Loucy (cell line): ENCODE data around the gene MAD1L1.
A peak's percentile ranks its signal among the peaks of the same experiment; 100 is the strongest.

Source experiments
- H2AFZ ChIP-seq: fragments of 200-600 bp; sonication (generic); 2 replicates; pipeline ENCODE4 v1.6.0; 2016; ENCODE audit warnings: antibody characterized with exemption, mild to moderate bottlenecking, low read length, moderate library complexity
- H3F3A ChIP-seq: fragments of 200-600 bp; 2 replicates; pipeline ENCODE4 v1.6.0; 2016; ENCODE audit warnings: antibody characterized with exemption, low read depth, mild to moderate bottlenecking
- H3K27me3 ChIP-seq: fragments of 200-600 bp; sonication (generic); 2 replicates; pipeline ENCODE4 v1.6.1; 2014; ENCODE audit warnings: low read length, mild to moderate bottlenecking; ENCODE audit not compliant: insufficient read depth, poor library complexity, severe bottlenecking
- H3K36me3 ChIP-seq: fragments of 200-600 bp; sonication (generic); 2 replicates; pipeline ENCODE4 v1.6.1; 2016; ENCODE audit warnings: low read length; ENCODE audit not compliant: insufficient read depth
- H3K4me1 ChIP-seq: fragments of 200-600 bp; sonication (generic); 2 replicates; pipeline ENCODE4 v1.5.1; 2014; ENCODE audit warnings: low read length, mild to moderate bottlenecking; ENCODE audit not compliant: insufficient read depth, poor library complexity, severe bottlenecking
- H3K4me2 ChIP-seq: fragments of 200-600 bp; sonication (generic); 2 replicates; pipeline ENCODE4 v1.6.0; 2014; ENCODE audit warnings: antibody characterized with exemption, low read length, low read depth, mild to moderate bottlenecking; ENCODE audit not compliant: poor library complexity, severe bottlenecking
- H3K4me3 ChIP-seq: fragments of 200-600 bp; sonication (generic); 2 replicates; pipeline ENCODE4 v1.5.1; 2014; ENCODE audit warnings: low read length, mild to moderate bottlenecking, mixed read lengths; ENCODE audit not compliant: poor library complexity, severe bottlenecking
- H3K79me2 ChIP-seq: fragments of 200-600 bp; sonication (generic); 2 replicates; pipeline ENCODE4 v1.6.1; 2014; ENCODE audit warnings: low read length; ENCODE audit not compliant: insufficient read depth
- H3K9ac ChIP-seq: fragments of 200-600 bp; sonication (generic); 2 replicates; pipeline ENCODE4 v1.6.0; 2014; ENCODE audit warnings: mild to moderate bottlenecking, low read depth, low read length, moderate library complexity; ENCODE audit not compliant: poor library complexity, severe bottlenecking
- H3K9me2 ChIP-seq: fragments of 200-600 bp; sonication (generic); replicated peaks from 2 replicates; pipeline ENCODE4 v1.6.1; 2016; ENCODE audit warnings: low read depth, low read length, mixed read lengths
- H3K9me3 ChIP-seq: fragments of 200-600 bp; sonication (generic); 2 replicates; pipeline ENCODE4 v1.6.1; 2014; ENCODE audit warnings: mild to moderate bottlenecking, antibody characterized with exemption, low read length, low read depth; ENCODE audit not compliant: insufficient read depth
- H4K20me1 ChIP-seq: fragments of 200-600 bp; sonication (generic); 2 replicates; pipeline ENCODE4 v1.6.0; 2014; ENCODE audit warnings: antibody characterized with exemption, low read length, mild to moderate bottlenecking; ENCODE audit not compliant: insufficient read depth, poor library complexity, severe bottlenecking
- CTCF ChIP-seq: fragments of 200-600 bp; sonication (generic); conservative IDR thresholded peaks from 2 replicates; pipeline ENCODE4 v1.5.1; 2014; ENCODE audit warnings: mild to moderate bottlenecking, antibody characterized with exemption, low read length
- EZH2phosphoT487 ChIP-seq: fragments of 200-600 bp; IDR thresholded peaks from 2 replicates; pipeline ENCODE4 v1.6.1; 2018; ENCODE audit warnings: antibody characterized with exemption, mild to moderate bottlenecking, moderate library complexity, borderline replicate concordance

The MAD1L1 gene

DNA sequence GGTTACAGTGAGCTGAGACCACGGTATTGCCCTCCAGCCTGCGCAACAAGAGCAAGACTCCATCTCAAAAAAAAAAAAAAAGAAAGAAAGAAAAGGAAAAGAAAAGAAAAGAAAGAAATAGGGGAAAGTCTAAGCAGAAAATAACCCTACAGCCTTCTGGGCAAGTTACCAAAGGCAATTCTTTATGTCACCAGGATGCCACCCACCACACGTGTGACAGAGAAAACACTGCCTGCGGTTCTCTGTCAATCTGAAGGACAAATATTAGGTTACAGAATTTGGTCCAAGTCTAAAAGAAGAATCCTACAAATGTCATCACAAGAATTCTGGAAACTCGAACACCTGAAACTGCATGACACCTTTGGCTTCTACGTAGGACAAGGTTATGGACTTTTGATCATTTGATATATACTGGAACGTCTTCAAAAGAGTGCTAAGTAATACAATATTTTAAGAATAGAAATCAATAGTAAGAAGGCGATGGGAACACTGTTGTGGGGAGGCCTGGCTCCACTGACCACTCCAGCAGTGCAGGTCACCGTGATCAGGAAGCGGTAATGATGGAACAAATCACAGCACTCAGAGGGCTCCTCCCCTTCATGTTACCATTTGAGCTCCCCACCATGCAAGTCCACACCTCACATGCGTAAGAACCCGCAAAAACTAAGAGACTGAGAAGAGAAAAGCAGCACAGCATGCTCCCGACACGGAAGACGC lies 75.8 kb downstream of the MAD1L1 start:
- Histone ChIP-seq H3K36me3 (peaks cover 3% of the 10 kb centered on the region; the same call in 1 of the 2 replicates), H3K9me2 (no peaks in the 10 kb centered on the region), H3K79me2 (peaks cover 5% of the 10 kb centered on the region; the same call in 1 of the 2 replicates), H3F3A (no peaks in the 10 kb centered on the region), H3K9ac (no peak overlapping the region), H3K4me2 (no peak overlapping the region), H4K20me1 (no peaks in the 10 kb centered on the region), H2AFZ (no peak overlapping the region), H3K4me3 (no peak overlapping the region), H3K27me3 (no peaks in the 10 kb centered on the region), H3K9me3 (no peaks in the 10 kb centered on the region), H3K4me1 (no peaks in the 10 kb centered on the region)
- TF ChIP-seq EZH2phosphoT487: no peak
- no peak for TF ChIP-seq CTCF

DNA sequence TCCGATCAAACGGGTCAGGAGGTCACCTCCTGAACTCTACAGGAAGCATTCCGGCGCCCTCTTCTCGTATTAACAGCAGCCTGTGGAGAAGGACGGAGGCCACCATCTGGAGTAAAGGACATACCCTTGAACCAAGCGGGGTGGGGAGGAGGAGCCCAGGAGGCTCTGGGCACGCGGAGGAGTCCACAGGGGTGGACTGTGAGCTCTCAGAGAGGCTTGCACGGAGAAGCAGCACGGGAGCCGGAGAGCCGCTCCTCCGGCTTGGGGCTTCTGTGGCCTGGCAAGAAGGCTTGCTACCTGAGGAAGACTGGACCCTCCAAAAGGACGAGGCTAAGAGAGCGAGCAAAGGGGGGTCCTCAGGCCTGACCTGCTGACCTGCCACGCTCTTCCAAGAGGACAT lies 77.9 kb downstream of the MAD1L1 start:
- Histone ChIP-seq H3K9me3 (no peaks in the 10 kb centered on the region), H3K79me2 (peaks cover 5% of the 10 kb centered on the region; the same call in 1 of the 2 replicates), H3K9me2 (no peaks in the 10 kb centered on the region), H3K4me1 (no peaks in the 10 kb centered on the region), H3F3A (no peaks in the 10 kb centered on the region), H3K36me3 (peaks cover 6% of the 10 kb centered on the region; the same call in 1 of the 2 replicates), H3K9ac (no peak overlapping the region), H4K20me1 (no peaks in the 10 kb centered on the region), H3K4me2 (no peak overlapping the region), H2AFZ (no peak overlapping the region), H3K27me3 (no peaks in the 10 kb centered on the region), H3K4me3 (no peak overlapping the region)
- TF ChIP-seq EZH2phosphoT487: no peak
- no peak for TF ChIP-seq CTCF

DNA sequence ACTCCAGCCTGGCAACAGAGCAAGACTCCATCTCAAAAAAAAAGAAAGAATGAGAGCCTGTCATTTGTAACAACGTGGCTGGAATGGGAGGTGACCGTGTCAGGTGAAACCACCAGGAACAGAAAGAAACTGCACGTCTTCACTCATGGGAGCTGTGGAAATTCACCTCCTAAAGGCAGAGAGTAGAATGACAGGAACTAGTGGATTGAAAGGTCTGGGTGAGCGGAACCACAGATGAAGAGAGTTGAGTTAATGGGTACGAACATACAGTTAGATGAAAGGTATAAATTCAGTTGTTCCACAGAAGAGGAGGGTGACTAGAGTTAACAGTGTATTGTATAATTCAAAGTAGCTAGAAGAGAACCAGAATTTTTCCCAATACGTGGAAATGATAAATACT lies 78.6 kb downstream of the MAD1L1 start:
- H2AFZ ChIP-seq: no peak overlapping the region
- no peaks in the 10 kb centered on the region for H4K20me1 ChIP-seq
- no peaks in the 10 kb centered on the region for H3K27me3 ChIP-seq
- no peaks in the 10 kb centered on the region for H3F3A ChIP-seq
- H3K4me2 ChIP-seq: no peak overlapping the region
- peaks cover 5% of the 10 kb centered on the region; the same call in 1 of the 2 replicates for H3K79me2 ChIP-seq
- H3K4me3 ChIP-seq: no peak overlapping the region
- no peaks in the 10 kb centered on the region for H3K4me1 ChIP-seq
- no peak overlapping the region for H3K9ac ChIP-seq
- H3K9me2 ChIP-seq: no peaks in the 10 kb centered on the region
- TF ChIP-seq CTCF (0 out of 2 replicates have a peak, but pooled peaks have one; percentile 11), EZH2phosphoT487 (no peak)
- H3K9me3 ChIP-seq: no peaks in the 10 kb centered on the region
- H3K36me3 ChIP-seq: peaks cover 6% of the 10 kb centered on the region; the same call in 1 of the 2 replicates
